Nephron (organoid): Measurements from ENCODE around the gene STKLD1.

Experiments used
- H3K27ac Mint-ChIP-seq, 3 experiments: 2 replicates each; pipeline ENCODE4 v1.8.0; 2020; ENCODE audit warnings: mixed read lengths in 3 of 3, mild to moderate bottlenecking in 2 of 3, moderate library complexity in 1 of 3
- H3K27me3 Mint-ChIP-seq: 2 replicates; pipeline ENCODE4 v1.8.0; 2021; ENCODE audit warnings: low read depth, mild to moderate bottlenecking, moderate library complexity, mixed read lengths
- H3K36me3 Mint-ChIP-seq: 2 replicates; pipeline ENCODE4 v1.8.0; 2020; ENCODE audit warnings: low read depth, mixed read lengths
- H3K4me1 Mint-ChIP-seq: 2 replicates; pipeline ENCODE4 v1.8.0; 2020; ENCODE audit warnings: mixed read lengths
- H3K4me3 Mint-ChIP-seq, 3 experiments: 2 replicates each; pipeline ENCODE4 v1.8.0; 2020; ENCODE audit warnings: mild to moderate bottlenecking in 3 of 3, mixed read lengths in 3 of 3, moderate library complexity in 2 of 3
- H3K9me3 Mint-ChIP-seq: 2 replicates; pipeline ENCODE4 v1.8.0; 2020; ENCODE audit warnings: mixed read lengths
- TF ChIP-seq, protein P1 (sequence below), 3 experiments: fragments of 200-600 bp; sonication (generic); IDR thresholded peaks; one replicate each; pipeline ENCODE4 v1.5.0; 2021; ENCODE audit warnings: antibody characterized with exemption in 3 of 3; ENCODE audit not compliant: unreplicated experiment in 3 of 3

Gene STKLD1

DNA sequence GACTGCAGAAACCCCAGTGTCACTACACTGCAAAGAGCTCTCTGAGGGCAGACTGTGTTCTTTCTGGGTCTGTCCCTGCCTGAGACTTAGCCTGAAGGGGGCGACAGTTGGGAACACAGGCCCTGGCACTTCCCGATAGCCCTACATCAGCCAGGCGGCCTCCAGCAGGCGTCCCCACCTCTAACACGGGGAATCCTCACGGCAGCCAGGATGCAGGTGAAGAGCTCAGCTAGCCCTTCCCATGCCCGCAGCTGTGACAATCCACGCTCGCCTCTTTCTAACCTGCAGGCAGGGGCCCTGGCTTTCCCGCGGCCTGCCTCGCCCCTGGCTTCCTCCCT, 34.1 kb upstream of the STKLD1 start:
- no peaks in the 10 kb centered on the region for H3K27me3 Mint-ChIP-seq
- H3K4me3 Mint-ChIP-seq, result peak overlapping the region in 1 of 3 experiments; percentile 31
- H3K36me3 Mint-ChIP-seq, result peaks cover 30% of the 10 kb centered on the region
- peaks cover 24% of the 10 kb centered on the region for H3K4me1 Mint-ChIP-seq
- TF ChIP-seq, protein P1, sequence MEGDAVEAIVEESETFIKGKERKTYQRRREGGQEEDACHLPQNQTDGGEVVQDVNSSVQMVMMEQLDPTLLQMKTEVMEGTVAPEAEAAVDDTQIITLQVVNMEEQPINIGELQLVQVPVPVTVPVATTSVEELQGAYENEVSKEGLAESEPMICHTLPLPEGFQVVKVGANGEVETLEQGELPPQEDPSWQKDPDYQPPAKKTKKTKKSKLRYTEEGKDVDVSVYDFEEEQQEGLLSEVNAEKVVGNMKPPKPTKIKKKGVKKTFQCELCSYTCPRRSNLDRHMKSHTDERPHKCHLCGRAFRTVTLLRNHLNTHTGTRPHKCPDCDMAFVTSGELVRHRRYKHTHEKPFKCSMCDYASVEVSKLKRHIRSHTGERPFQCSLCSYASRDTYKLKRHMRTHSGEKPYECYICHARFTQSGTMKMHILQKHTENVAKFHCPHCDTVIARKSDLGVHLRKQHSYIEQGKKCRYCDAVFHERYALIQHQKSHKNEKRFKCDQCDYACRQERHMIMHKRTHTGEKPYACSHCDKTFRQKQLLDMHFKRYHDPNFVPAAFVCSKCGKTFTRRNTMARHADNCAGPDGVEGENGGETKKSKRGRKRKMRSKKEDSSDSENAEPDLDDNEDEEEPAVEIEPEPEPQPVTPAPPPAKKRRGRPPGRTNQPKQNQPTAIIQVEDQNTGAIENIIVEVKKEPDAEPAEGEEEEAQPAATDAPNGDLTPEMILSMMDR (IDR thresholded peaks at IDR 0.05; ENCODE audit: unreplicated experiment in 3 of 3), result no peak
- no peaks in the 10 kb centered on the region for H3K9me3 Mint-ChIP-seq
- no peak overlapping the region for H3K27ac Mint-ChIP-seq

DNA sequence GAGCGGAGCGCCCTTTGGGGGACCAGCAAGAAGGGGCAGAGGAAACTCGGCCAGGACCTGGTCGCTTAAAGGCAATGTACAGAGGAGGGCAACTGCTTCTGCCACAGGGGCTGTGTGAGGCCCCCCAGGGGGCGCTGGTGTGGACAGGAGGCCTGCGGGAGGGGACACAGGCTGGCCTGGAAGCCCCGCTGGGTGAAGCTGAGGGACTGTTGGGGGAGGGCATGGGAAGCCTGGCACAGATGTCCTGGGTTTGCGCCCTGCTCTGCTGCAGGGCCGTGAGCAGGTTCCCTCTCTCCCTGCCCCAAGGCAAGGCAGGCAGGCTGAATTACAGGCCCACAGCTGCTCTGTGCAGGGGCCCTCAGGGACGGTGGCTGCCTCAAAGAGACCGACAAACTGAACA, 33.6 kb upstream of the STKLD1 start:
- no peak overlapping the region for H3K4me3 Mint-ChIP-seq
- TF ChIP-seq, protein P1 (IDR thresholded peaks at IDR 0.05; ENCODE audit: unreplicated experiment in 3 of 3), result no peak
- peaks cover 26% of the 10 kb centered on the region for H3K4me1 Mint-ChIP-seq
- H3K27me3 Mint-ChIP-seq, result no peaks in the 10 kb centered on the region
- peaks cover 30% of the 10 kb centered on the region for H3K36me3 Mint-ChIP-seq
- no peaks in the 10 kb centered on the region for H3K9me3 Mint-ChIP-seq
- H3K27ac Mint-ChIP-seq, result no peak overlapping the region

DNA sequence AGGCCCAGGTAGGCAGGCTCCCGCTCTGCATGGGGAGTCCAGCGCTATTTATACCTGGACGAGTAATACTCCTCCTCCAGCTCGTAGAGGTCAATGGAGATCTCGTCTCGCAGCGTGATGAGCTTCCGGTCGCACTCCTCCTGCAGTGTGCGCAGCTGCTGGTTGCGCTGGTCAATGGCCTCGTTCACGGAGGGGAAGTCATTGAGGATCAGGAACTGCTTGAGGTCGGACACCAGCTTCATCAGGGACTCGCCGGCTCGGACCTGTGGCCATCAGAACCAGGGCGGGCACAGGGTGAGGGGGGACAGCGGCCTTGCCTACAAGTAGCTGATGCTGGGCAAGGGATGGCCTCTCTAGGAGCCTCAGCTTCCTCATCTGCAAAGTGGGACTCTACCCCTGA, 32.1 kb upstream of the STKLD1 start:
- H3K27me3 Mint-ChIP-seq, result no peaks in the 10 kb centered on the region
- TF ChIP-seq, protein P1 (IDR thresholded peaks at IDR 0.05; ENCODE audit: unreplicated experiment in 3 of 3), result no peak
- peaks cover 38% of the 10 kb centered on the region for H3K4me1 Mint-ChIP-seq
- H3K36me3 Mint-ChIP-seq, result peaks cover 33% of the 10 kb centered on the region
- H3K4me3 Mint-ChIP-seq, result no peak overlapping the region
- no peak overlapping the region for H3K27ac Mint-ChIP-seq
- no peaks in the 10 kb centered on the region for H3K9me3 Mint-ChIP-seq

DNA sequence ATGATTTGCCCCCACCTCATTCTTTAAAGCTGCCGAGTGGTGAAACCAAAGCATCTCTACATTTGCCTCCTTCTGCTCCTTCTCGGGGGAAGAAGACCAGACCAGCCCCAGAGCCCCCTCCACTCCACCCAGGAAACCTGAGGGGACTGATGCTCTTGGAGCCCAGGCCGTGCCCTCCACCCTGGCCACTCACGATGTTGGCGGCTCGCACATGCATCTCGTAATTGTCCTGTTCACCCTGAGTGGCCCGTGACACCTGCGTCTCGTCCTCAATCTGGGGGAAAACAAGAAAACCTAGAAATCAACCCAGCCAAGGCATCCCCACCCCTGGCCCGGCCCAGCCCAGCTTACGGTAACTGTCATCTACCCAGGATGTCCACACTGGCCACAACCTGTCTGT, 31.2 kb upstream of the STKLD1 start:
- Mint-ChIP-seq H3K36me3 (peaks cover 32% of the 10 kb centered on the region), H3K4me1 (peaks cover 43% of the 10 kb centered on the region), H3K4me3 (peak overlapping the region in 1 of 3 experiments; percentile 19), H3K27ac (no peak overlapping the region), H3K27me3 (no peaks in the 10 kb centered on the region), H3K9me3 (no peaks in the 10 kb centered on the region)
- TF ChIP-seq, protein P1 (IDR thresholded peaks at IDR 0.05; ENCODE audit: unreplicated experiment in 3 of 3), result no peak

DNA sequence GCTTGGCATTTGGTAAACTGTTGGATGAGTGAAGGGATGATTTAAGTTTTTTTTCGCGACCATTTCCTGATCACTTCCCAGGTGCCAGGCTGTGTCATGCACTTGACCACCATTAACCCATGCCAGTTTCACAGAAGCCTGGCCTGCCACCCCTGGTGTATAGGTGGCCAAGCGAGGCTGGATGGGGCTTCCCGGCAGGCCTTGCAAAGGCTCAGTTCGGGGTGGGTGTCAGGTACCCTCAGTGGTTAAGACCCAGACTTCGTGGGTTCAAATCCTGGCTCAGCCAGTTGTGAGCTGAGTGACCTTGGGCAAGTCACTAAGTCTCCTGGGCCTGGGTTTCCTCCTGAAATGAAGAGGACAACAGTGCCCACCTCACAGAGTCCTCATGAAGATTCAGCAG, 30.6 kb upstream of the STKLD1 start:
- Mint-ChIP-seq H3K4me3 (peak overlapping the region; percentile 13 to 87 (median 19)), H3K4me1 (peaks cover 41% of the 10 kb centered on the region), H3K27ac (no peak overlapping the region), H3K27me3 (no peaks in the 10 kb centered on the region), H3K9me3 (no peaks in the 10 kb centered on the region), H3K36me3 (peaks cover 32% of the 10 kb centered on the region)
- TF ChIP-seq, protein P1 (IDR thresholded peaks at IDR 0.05; ENCODE audit: unreplicated experiment in 3 of 3), result no peak

DNA sequence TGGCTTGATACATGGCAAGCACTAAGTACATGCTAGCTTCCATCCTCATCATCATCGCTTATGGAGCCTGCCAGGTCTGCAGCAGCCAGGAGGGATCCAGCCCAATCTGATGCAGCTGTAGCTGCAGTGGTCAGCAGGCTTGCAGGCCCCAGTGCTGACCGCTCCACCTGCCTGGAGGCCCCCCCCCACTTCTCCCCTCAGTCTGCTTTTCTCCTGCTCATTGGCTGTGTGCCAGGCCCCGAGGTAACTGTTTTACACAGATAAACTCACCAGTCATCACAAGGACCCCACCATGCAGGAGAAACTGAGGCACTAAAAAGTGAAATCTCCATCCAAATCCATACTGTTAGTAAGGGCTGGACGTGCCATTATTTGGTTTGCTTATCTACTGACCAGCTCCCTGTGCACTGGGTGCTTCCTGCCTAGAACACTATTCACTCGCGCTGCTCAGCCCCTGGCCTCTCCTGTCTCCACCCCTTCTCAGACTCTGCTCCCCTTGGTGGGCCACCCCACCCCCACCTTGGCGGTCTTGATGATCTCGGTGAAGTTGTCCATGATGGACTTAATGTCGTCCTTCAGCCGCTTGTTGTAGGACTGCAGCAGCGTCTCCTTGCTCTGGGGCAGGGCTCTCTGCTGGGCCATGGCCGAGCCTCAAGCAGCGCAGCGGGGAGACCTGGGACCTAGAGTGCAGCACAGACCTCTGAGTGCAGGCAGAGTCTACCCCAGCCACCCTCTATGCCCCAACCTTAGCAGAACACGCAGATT, 30.0 kb upstream of the STKLD1 start:
- Mint-ChIP-seq H3K4me3 (peak overlapping the region; percentile 87 to 99 (median 94)), H3K4me1 (peaks cover 39% of the 10 kb centered on the region), H3K9me3 (no peaks in the 10 kb centered on the region), H3K27me3 (no peaks in the 10 kb centered on the region), H3K27ac (peak overlapping the region; percentile 70 to 84 (median 77)), H3K36me3 (peaks cover 32% of the 10 kb centered on the region)
- TF ChIP-seq, protein P1 (IDR thresholded peaks at IDR 0.05; ENCODE audit: unreplicated experiment in 3 of 3), result no peak
